IgD-negative memory B cell (primary cell): Measurements from ENCODE around the gene BCAS4. TPM values are rescaled to one million over a fixed set of nuclear protein-coding genes. Genes with fewer than 3 reads are reported as not detected.

ENCODE experiments used
- H3K27ac Mint-ChIP-seq, 3 donors: one replicate each; pipeline ENCODE4 v1.8.0; 2020 to 2022; ENCODE audit warnings: mild to moderate bottlenecking in 3 of 3, mixed read lengths in 3 of 3, moderate library complexity in 1 of 3
- H3K27me3 Mint-ChIP-seq: one replicate; pipeline ENCODE4 v1.8.0; 2021; ENCODE audit warnings: mixed read lengths
- H3K36me3 Mint-ChIP-seq: one replicate; pipeline ENCODE4 v1.8.0; 2020; ENCODE audit warnings: mild to moderate bottlenecking, mixed read lengths
- H3K4me1 Mint-ChIP-seq, 3 donors: one replicate each; pipeline ENCODE4 v1.8.0; 2020 to 2022; ENCODE audit warnings: mixed read lengths in 3 of 3, mild to moderate bottlenecking in 1 of 3
- H3K4me3 Mint-ChIP-seq, 4 donors: one replicate each; pipeline ENCODE4 v1.8.0; 2020 to 2022; ENCODE audit warnings: mild to moderate bottlenecking in 4 of 4, mixed read lengths in 4 of 4, moderate library complexity in 3 of 4
- H3K9me3 Mint-ChIP-seq, 3 donors: one replicate each; pipeline ENCODE4 v1.8.0; 2020 to 2021; ENCODE audit warnings: mixed read lengths in 3 of 3, mild to moderate bottlenecking in 1 of 3
- polyA plus RNA-seq: library from polyadenylated mRNA; unstranded; fragments of 300-500 nt; fragmentation: Illumina TruSeq; gene quantifications from one replicate; pipeline ENCODE4 v1.2.3, GENCODE V29; 2021

Gene BCAS4
- polyA plus RNA-seq, 1 donor from 2014 or later: 118 TPM

GRCh38 chr20:50838322-50838625 lies 43.4 kb downstream of the BCAS4 start:
- Mint-ChIP-seq H3K4me3 (no peak overlapping the region), H3K9me3 (no peaks in the 10 kb centered on the region), H3K27me3 (no peaks in the 10 kb centered on the region), H3K27ac (peak overlapping the region; percentile 70 to 91 (median 87)), H3K36me3 (peaks cover 5% of the 10 kb centered on the region), H3K4me1 (peaks cover 26 to 36% (median 30%) of the 10 kb centered on the region in 3 donors)

- Mint-ChIP-seq H3K4me1 (peaks cover 32 to 42% (median 34%) of the 10 kb centered on the region in 3 donors), H3K27ac (peak overlapping the region in 2 of 3 donors; percentile 53 to 70)
These were observed 44.0 kb downstream of the BCAS4 start for GRCh38 chr20:50838707-50839385.

GRCh38 chr20:50842821-50843220 lies 48.0 kb downstream of the BCAS4 start:
- H3K4me1 Mint-ChIP-seq: peaks cover 23 to 41% (median 33%) of the 10 kb centered on the region in 3 donors
- peaks cover 3% of the 10 kb centered on the region for H3K36me3 Mint-ChIP-seq
- H3K9me3 Mint-ChIP-seq: no peaks in the 10 kb centered on the region
- no peak overlapping the region for H3K4me3 Mint-ChIP-seq
- no peaks in the 10 kb centered on the region for H3K27me3 Mint-ChIP-seq
- H3K27ac Mint-ChIP-seq: peak overlapping the region; percentile 76 to 91 (median 86)

More at GRCh38 chr20:50838707-50839385, 44.0 kb downstream of the BCAS4 start:
- H3K27me3 Mint-ChIP-seq: no peaks in the 10 kb centered on the region
- no peaks in the 10 kb centered on the region for H3K9me3 Mint-ChIP-seq
- no peak overlapping the region for H3K4me3 Mint-ChIP-seq
- peaks cover 5% of the 10 kb centered on the region for H3K36me3 Mint-ChIP-seq

GRCh38 chr20:50843331-50844276 lies 48.7 kb downstream of the BCAS4 start:
- peak overlapping the region in 2 of 4 donors; percentile 60 to 81 for H3K4me3 Mint-ChIP-seq
- H3K27me3 Mint-ChIP-seq: no peaks in the 10 kb centered on the region
- peaks cover 24 to 40% (median 32%) of the 10 kb centered on the region in 3 donors for H3K4me1 Mint-ChIP-seq
- H3K27ac Mint-ChIP-seq: peak overlapping the region; percentile 84 to 91 (median 86)
- H3K9me3 Mint-ChIP-seq: no peaks in the 10 kb centered on the region
- peaks cover 3% of the 10 kb centered on the region for H3K36me3 Mint-ChIP-seq

- peak overlapping the region; percentile 63 to 91 (median 86) for H3K27ac Mint-ChIP-seq
These were observed 49.7 kb downstream of the BCAS4 start for GRCh38 chr20:50844430-50845100.

GRCh38 chr20:50845566-50846215 lies 50.8 kb downstream of the BCAS4 start:
- H3K9me3 Mint-ChIP-seq: no peaks in the 10 kb centered on the region
- peaks cover 35 to 43% (median 42%) of the 10 kb centered on the region in 3 donors for H3K4me1 Mint-ChIP-seq
- no peaks in the 10 kb centered on the region for H3K27me3 Mint-ChIP-seq
- H3K36me3 Mint-ChIP-seq: peaks cover 3% of the 10 kb centered on the region
- H3K4me3 Mint-ChIP-seq: no peak overlapping the region
- no peak overlapping the region for H3K27ac Mint-ChIP-seq

More at GRCh38 chr20:50844430-50845100, 49.7 kb downstream of the BCAS4 start:
- Mint-ChIP-seq H3K4me1 (peaks cover 34 to 43% (median 39%) of the 10 kb centered on the region in 3 donors), H3K27me3 (no peaks in the 10 kb centered on the region), H3K9me3 (no peaks in the 10 kb centered on the region), H3K36me3 (peaks cover 3% of the 10 kb centered on the region), H3K4me3 (peak overlapping the region in 2 of 4 donors; percentile 9 to 82)

GRCh38 chr20:50848341-50848808 lies 53.5 kb downstream of the BCAS4 start:
- Mint-ChIP-seq H3K4me1 (peaks cover 29 to 38% (median 36%) of the 10 kb centered on the region in 3 donors), H3K36me3 (no peaks in the 10 kb centered on the region), H3K9me3 (no peaks in the 10 kb centered on the region), H3K27me3 (no peaks in the 10 kb centered on the region), H3K27ac (peak overlapping the region; percentile 69 to 88 (median 82)), H3K4me3 (peak overlapping the region in 2 of 4 donors; percentile 58 to 93)

GRCh38 chr20:50848846-50849673 lies 54.2 kb downstream of the BCAS4 start:
- Mint-ChIP-seq H3K4me1 (peaks cover 23 to 33% (median 29%) of the 10 kb centered on the region in 3 donors), H3K27me3 (no peaks in the 10 kb centered on the region), H3K4me3 (peak overlapping the region; percentile 9 to 83 (median 46)), H3K27ac (peak overlapping the region; percentile 69 to 88 (median 82)), H3K36me3 (no peaks in the 10 kb centered on the region), H3K9me3 (no peaks in the 10 kb centered on the region)

- no peak overlapping the region for H3K27ac Mint-ChIP-seq
- H3K27me3 Mint-ChIP-seq: no peaks in the 10 kb centered on the region
- H3K9me3 Mint-ChIP-seq: no peaks in the 10 kb centered on the region
- peaks cover 2% of the 10 kb centered on the region for H3K36me3 Mint-ChIP-seq
- peaks cover 17 to 25% (median 23%) of the 10 kb centered on the region in 3 donors for H3K4me1 Mint-ChIP-seq
- peak overlapping the region in 1 of 4 donors; percentile 45 for H3K4me3 Mint-ChIP-seq
These were observed 55.9 kb downstream of the BCAS4 start for GRCh38 chr20:50850721-50851286.

- H3K4me1 Mint-ChIP-seq: peaks cover 17 to 26% (median 21%) of the 10 kb centered on the region in 3 donors
- H3K9me3 Mint-ChIP-seq: no peaks in the 10 kb centered on the region
- peaks cover 2% of the 10 kb centered on the region for H3K36me3 Mint-ChIP-seq
- no peaks in the 10 kb centered on the region for H3K27me3 Mint-ChIP-seq
- peak overlapping the region in 2 of 3 donors; percentile 72 to 83 for H3K27ac Mint-ChIP-seq
- H3K4me3 Mint-ChIP-seq: peak overlapping the region in 1 of 4 donors; percentile 47
These were observed 57.2 kb downstream of the BCAS4 start for GRCh38 chr20:50852085-50852484.

GRCh38 chr20:50854506-50855249 lies 59.8 kb downstream of the BCAS4 start:
- H3K27me3 Mint-ChIP-seq: no peaks in the 10 kb centered on the region
- H3K27ac Mint-ChIP-seq: no peak overlapping the region
- peaks cover 2% of the 10 kb centered on the region for H3K36me3 Mint-ChIP-seq
- H3K9me3 Mint-ChIP-seq: no peaks in the 10 kb centered on the region
- H3K4me3 Mint-ChIP-seq: no peak overlapping the region
- H3K4me1 Mint-ChIP-seq: peaks cover under 1 to 19% (median 18%) of the 10 kb centered on the region in 3 donors

- H3K27ac Mint-ChIP-seq: no peak overlapping the region
- H3K36me3 Mint-ChIP-seq: peaks cover 4% of the 10 kb centered on the region
- H3K4me3 Mint-ChIP-seq: no peak overlapping the region
- no peaks in the 10 kb centered on the region for H3K27me3 Mint-ChIP-seq
- H3K4me1 Mint-ChIP-seq: peaks cover 0 to 19% (median 18%) of the 10 kb centered on the region in 3 donors
- H3K9me3 Mint-ChIP-seq: no peaks in the 10 kb centered on the region
These were observed 60.9 kb downstream of the BCAS4 start for GRCh38 chr20:50855498-50856474.
